GM12878 (cell line): ENCODE results near the gene RCN1. TPM values are rescaled to one million over a fixed set of nuclear protein-coding genes. Genes with fewer than 3 reads are reported as not detected.

ENCODE experiments used
- ATAC-seq: fragments of 200-7000 bp; cut with Tn5 transposase; 3 replicates; pipeline ENCODE4 v1.9.1; 2020; ENCODE audit warnings: mild to moderate bottlenecking, moderate library complexity
- BruUV-seq: library from RNA; stranded (reverse); fragments of 400-500 nt; replicated peaks from 2 replicates; lab custom pipeline; 2021; lab: Mats Ljungman, UMichigan
- CTCF ChIA-PET: fragments of 300-600 bp; sonication (Branson Sonifier 250); formaldehyde crosslinking; extraction: SDS; loops from one replicate; lab custom pipeline; 2021; ENCODE audit warnings: inconsistent platforms; lab: Yijun Ruan, JAX
- POLR2A ChIA-PET: fragments of 350-600 bp; formaldehyde crosslinking; extraction: SDS; loops from one replicate; lab custom pipeline; 2021; ENCODE audit warnings: inconsistent platforms; lab: Charles Lee
- RAD21 ChIA-PET: fragments of 300-600 bp; sonication (Branson Sonifier 250); formaldehyde crosslinking; loops from one replicate; lab custom pipeline; 2023; ENCODE audit warnings: antibody characterized with exemption; ENCODE audit not compliant: unreplicated experiment; lab: Charles Lee
- SMC1A ChIA-PET: fragments of 300-600 bp; sonication (Branson Sonifier 250); formaldehyde crosslinking; loops from one replicate; lab custom pipeline; 2023; ENCODE audit not compliant: unreplicated experiment, uncharacterized antibody; lab: Charles Lee
- DNase-seq: peaks from one replicate; pipeline ENCODE4 v3.0.0-alpha.2; 2011; ENCODE audit warnings: low read depth, low spot score
- FAIRE-seq: peaks from 3 replicates; lab custom pipeline; 2011; peaks lifted over from hg19 to GRCh38; lab: Jason Lieb, UNC
- H2AFZ ChIP-seq: 2 replicates; pipeline ENCODE4 v1.6.0; 2011; ENCODE audit warnings: low read depth, low read length, control low read depth; ENCODE audit not compliant: control insufficient read depth
- H3K27ac ChIP-seq: 2 replicates; pipeline ENCODE4 v1.5.1; 2011; ENCODE audit warnings: control low read depth; ENCODE audit not compliant: control insufficient read depth, insufficient read depth
- H3K27me3 ChIP-seq, 2 experiments: replicated peaks in 1 of 2; 2 replicates each; pipeline versions ENCODE4 v1.6.0 to v1.6.1; 2011; ENCODE audit warnings: low read length in 1 of 2; ENCODE audit not compliant: control insufficient read depth in 2 of 2, insufficient read depth in 2 of 2
- H3K36me3 ChIP-seq, 2 experiments: 2 replicates each; pipeline ENCODE4 v1.5.1; 2011; ENCODE audit warnings: low read length in 1 of 2; ENCODE audit not compliant: control insufficient read depth in 2 of 2, insufficient read depth in 2 of 2
- H3K4me1 ChIP-seq: 2 replicates; pipeline ENCODE4 v1.6.1; 2011; ENCODE audit warnings: mild to moderate bottlenecking, low read length, moderate library complexity, mixed read lengths; ENCODE audit not compliant: control insufficient read depth, insufficient read depth
- H3K4me2 ChIP-seq: 2 replicates; pipeline ENCODE4 v1.6.0; 2011; ENCODE audit warnings: control low read depth; ENCODE audit not compliant: control insufficient read depth, insufficient read depth
- H3K4me3 ChIP-seq: fragments of 200-600 bp; sonication (generic); 2 replicates; pipeline ENCODE4 v1.5.1; 2016
- H3K79me2 ChIP-seq: 2 replicates; pipeline ENCODE4 v1.6.0; 2011; ENCODE audit warnings: low read length; ENCODE audit not compliant: control insufficient read depth, insufficient read depth
- H3K9ac ChIP-seq: 2 replicates; pipeline ENCODE4 v1.8.0; 2011; ENCODE audit warnings: low read length, control low read depth, mixed read lengths; ENCODE audit not compliant: control insufficient read depth, insufficient read depth
- H3K9me3 ChIP-seq: replicated peaks from 3 replicates; pipeline ENCODE4 v1.5.1; 2011; ENCODE audit warnings: mild to moderate bottlenecking, low read length; ENCODE audit not compliant: control insufficient read depth, insufficient read depth
- H4K20me1 ChIP-seq: 2 replicates; pipeline ENCODE4 v1.6.0; 2011; ENCODE audit not compliant: control insufficient read depth, insufficient read depth
- ATF7 ChIP-seq: fragments of 450-650 bp; IDR thresholded peaks from 2 replicates; pipeline ENCODE4 v1.6.1; 2016; ENCODE audit warnings: low read depth, mild to moderate bottlenecking
- BMI1 ChIP-seq: fragments of 450-650 bp; IDR thresholded peaks from 2 replicates; pipeline ENCODE4 v1.6.1; 2016; ENCODE audit warnings: mild to moderate bottlenecking, moderate library complexity, borderline replicate concordance
- CHD4 ChIP-seq: fragments of 200-600 bp; sonication (generic); IDR thresholded peaks from 2 replicates; pipeline ENCODE4 v1.6.1; 2016; ENCODE audit warnings: mild to moderate bottlenecking
- ESRRA ChIP-seq: IDR thresholded peaks from 2 replicates; pipeline ENCODE4 v1.6.1; 2012; ENCODE audit warnings: mild to moderate bottlenecking, low read length, improper control_type of control experiment
- IRF3 ChIP-seq: fragments of 450-650 bp; IDR thresholded peaks from 2 replicates; pipeline ENCODE4 v1.6.1; 2014; ENCODE audit warnings: mild to moderate bottlenecking
- KAT2A ChIP-seq: conservative IDR thresholded peaks from 2 replicates; pipeline ENCODE4 v1.6.1; 2011; ENCODE audit warnings: low read depth, low read length; ENCODE audit not compliant: control insufficient read depth
- KDM1A ChIP-seq: fragments of 200-600 bp; sonication (generic); IDR thresholded peaks from 2 replicates; pipeline ENCODE4 v1.6.1; 2016; ENCODE audit warnings: borderline replicate concordance
- MEF2B ChIP-seq: fragments of 450-650 bp; IDR thresholded peaks from 2 replicates; pipeline ENCODE4 v1.6.1; 2018; ENCODE audit warnings: mild to moderate bottlenecking, moderate library complexity; ENCODE audit not compliant: partially characterized antibody, poor library complexity, severe bottlenecking
- NKRF ChIP-seq: fragments of 450-650 bp; conservative IDR thresholded peaks from 2 replicates; pipeline ENCODE4 v1.6.1; 2017; ENCODE audit warnings: mild to moderate bottlenecking, moderate library complexity
- PAX8 ChIP-seq: fragments of 450-650 bp; IDR thresholded peaks from 2 replicates; pipeline ENCODE4 v1.6.1; 2017; ENCODE audit warnings: mild to moderate bottlenecking, moderate library complexity
- PML ChIP-seq: IDR thresholded peaks from 2 replicates; pipeline ENCODE4 v1.6.1; 2012; ENCODE audit warnings: low read length, inconsistent platforms
- RBBP5 ChIP-seq: fragments of 200-600 bp; sonication (generic); conservative IDR thresholded peaks from 2 replicates; pipeline ENCODE4 v1.6.1; 2016
- SKIL ChIP-seq: fragments of 450-650 bp; IDR thresholded peaks from 2 replicates; pipeline ENCODE4 v1.6.1; 2017; ENCODE audit warnings: mild to moderate bottlenecking, low read depth, inconsistent platforms; ENCODE audit not compliant: poor library complexity, severe bottlenecking
- SMC3 ChIP-seq: IDR thresholded peaks from 2 replicates; pipeline ENCODE4 v1.6.1; 2011; ENCODE audit warnings: low read length, improper control_type of control experiment, borderline replicate concordance
- WGBS: methylation state at CpG from one replicate; pipeline ENCODE4 v1.1.6; 2016; ENCODE audit warnings: low lambda C conversion rate; ENCODE audit not compliant: insufficient replicate concordance, insufficient coverage; ENCODE audit errors: missing lambda C conversion rate; 5-methylcytosine and 5-hydroxymethylcytosine counted together
- in situ Hi-C: fragments of 300-500 bp; cut with MboI; formaldehyde crosslinking; loops from 9 replicates; pipeline ENCODE4 v1.14.3; 2018; ENCODE audit warnings: mixed read lengths
- intact Hi-C: fragments of 100-400 bp; cut with micrococcal nuclease; formaldehyde crosslinking; loops from one replicate; pipeline ENCODE4 v1.14.2; 2022; ENCODE audit not compliant: unreplicated experiment
- polyA plus RNA-seq, 11 experiments: library from polyadenylated mRNA; depleted of rRNA in 4 of 11; unstranded in 6 of 11; stranded (reverse) in 5 of 11; fragments of >200 nt; fragmentation: Nextera tagmentation in 4 of 11; fragmentation: Illumina TruSeq in 1 of 11; extraction: Ambion mirVana in 4 of 11; extraction: Trizol in 1 of 11; gene quantifications; 1 replicate in 1 of 11; 2 replicates in 10 of 11; pipeline versions ENCODE4 v1.2.1 to v1.2.3, GENCODE V29; 2011 to 2016; ENCODE audit warnings: inconsistent platforms in 2 of 11, missing spikeins in 2 of 11, low read depth in 1 of 11
- total RNA-seq, 4 experiments: library from RNA; depleted of rRNA in 3 of 4; stranded (reverse); fragments of >200 nt in 3 of 4; fragmentation: Illumina TruSeq in 1 of 4; extraction: Trizol in 1 of 4; gene quantifications; 2 replicates each; pipeline versions ENCODE4 v1.2.1 to v1.2.3, GENCODE V29; 2013 to 2021
- TF ChIP-seq, protein P1 (sequence below): fragments of 450-650 bp; IDR thresholded peaks from 2 replicates; pipeline ENCODE4 v1.6.1; 2017; ENCODE audit warnings: mild to moderate bottlenecking, moderate library complexity

RCN1 gene
- total and polyA plus RNA-seq, 10 of the 15 experiments (the other 5 are each of a cell fraction or from before 2014, with no cell fraction given) = 17.6 to 76.7 (median 56.4) TPM

- TF ChIP-seq IRF3 = no peak
- TF ChIP-seq ATF7 = no peak
Observed at GRCh38 chr11:32143378-32143777, 52.5 kb downstream of the RCN1 start (continued).

GRCh38 chr11:32145282-32145681 is 54.4 kb downstream of the RCN1 start:
- ChIA-PET CTCF (no interaction called here), SMC1A (no interaction called here), RAD21 (no interaction called here), POLR2A (no interaction called here)
- intact Hi-C loops (no loop called here), in situ Hi-C loops (no loop called here)
- Histone ChIP-seq H3K36me3 (no peaks in the 10 kb centered on the region), H3K9me3 (peaks cover 5% of the 10 kb centered on the region; the same call in 2 of the 3 replicates), H3K27ac (no peak overlapping the region), H3K79me2 (no peaks in the 10 kb centered on the region), H3K4me1 (no peaks in the 10 kb centered on the region), H4K20me1 (no peaks in the 10 kb centered on the region), H3K27me3 (no peaks in the 10 kb centered on the region), H2AFZ (no peak overlapping the region), H3K4me2 (no peak overlapping the region), H3K4me3 (no peak overlapping the region), H3K9ac (no peak overlapping the region)
- no peak for FAIRE-seq
- 37% methylated on average over 3 of the region's 3 CpGs for WGBS
- no peak for ATAC-seq
- no peak for DNase-seq
- BruUV-seq = no TSS peak
- TF ChIP-seq MEF2B (no peak), BMI1 (no peak), SMC3 (no peak), ESRRA (no peak), RBBP5 (no peak), KDM1A (no peak), KAT2A (no peak), PML (no peak), CHD4 (no peak), PAX8 (no peak), SKIL (no peak), NKRF (no peak)
- TF ChIP-seq, protein P1, sequence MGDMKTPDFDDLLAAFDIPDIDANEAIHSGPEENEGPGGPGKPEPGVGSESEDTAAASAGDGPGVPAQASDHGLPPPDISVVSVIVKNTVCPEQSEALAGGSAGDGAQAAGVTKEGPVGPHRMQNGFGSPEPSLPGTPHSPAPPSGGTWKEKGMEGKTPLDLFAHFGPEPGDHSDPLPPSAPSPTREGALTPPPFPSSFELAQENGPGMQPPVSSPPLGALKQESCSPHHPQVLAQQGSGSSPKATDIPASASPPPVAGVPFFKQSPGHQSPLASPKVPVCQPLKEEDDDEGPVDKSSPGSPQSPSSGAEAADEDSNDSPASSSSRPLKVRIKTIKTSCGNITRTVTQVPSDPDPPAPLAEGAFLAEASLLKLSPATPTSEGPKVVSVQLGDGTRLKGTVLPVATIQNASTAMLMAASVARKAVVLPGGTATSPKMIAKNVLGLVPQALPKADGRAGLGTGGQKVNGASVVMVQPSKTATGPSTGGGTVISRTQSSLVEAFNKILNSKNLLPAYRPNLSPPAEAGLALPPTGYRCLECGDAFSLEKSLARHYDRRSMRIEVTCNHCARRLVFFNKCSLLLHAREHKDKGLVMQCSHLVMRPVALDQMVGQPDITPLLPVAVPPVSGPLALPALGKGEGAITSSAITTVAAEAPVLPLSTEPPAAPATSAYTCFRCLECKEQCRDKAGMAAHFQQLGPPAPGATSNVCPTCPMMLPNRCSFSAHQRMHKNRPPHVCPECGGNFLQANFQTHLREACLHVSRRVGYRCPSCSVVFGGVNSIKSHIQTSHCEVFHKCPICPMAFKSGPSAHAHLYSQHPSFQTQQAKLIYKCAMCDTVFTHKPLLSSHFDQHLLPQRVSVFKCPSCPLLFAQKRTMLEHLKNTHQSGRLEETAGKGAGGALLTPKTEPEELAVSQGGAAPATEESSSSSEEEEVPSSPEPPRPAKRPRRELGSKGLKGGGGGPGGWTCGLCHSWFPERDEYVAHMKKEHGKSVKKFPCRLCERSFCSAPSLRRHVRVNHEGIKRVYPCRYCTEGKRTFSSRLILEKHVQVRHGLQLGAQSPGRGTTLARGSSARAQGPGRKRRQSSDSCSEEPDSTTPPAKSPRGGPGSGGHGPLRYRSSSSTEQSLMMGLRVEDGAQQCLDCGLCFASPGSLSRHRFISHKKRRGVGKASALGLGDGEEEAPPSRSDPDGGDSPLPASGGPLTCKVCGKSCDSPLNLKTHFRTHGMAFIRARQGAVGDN = no peak
